KMS-11 (cell line): Measurements from ENCODE around the gene PRSS57.
"Not testable (repeated sequence)": the region's sequence is repeated elsewhere in the genome, so short reads cannot be mapped to it uniquely, and the experiment has no call there.

Experiments used
- H2AFZ ChIP-seq: fragments of 200-600 bp; sonication (generic); 2 replicates; pipeline ENCODE4 v1.6.1; 2016; ENCODE audit warnings: antibody characterized with exemption, mixed run types, low read depth
- H3K27ac ChIP-seq: fragments of 200-600 bp; sonication (generic); 2 replicates; pipeline ENCODE4 v1.6.1; 2016; ENCODE audit warnings: mild to moderate bottlenecking, mixed run types
- H3K27me3 ChIP-seq: fragments of 200-600 bp; sonication (generic); 2 replicates; pipeline ENCODE4 v1.6.1; 2017; ENCODE audit warnings: mild to moderate bottlenecking, low read depth, mixed run types, moderate library complexity; ENCODE audit not compliant: insufficient read depth
- H3K36me3 ChIP-seq: fragments of 200-600 bp; sonication (generic); 2 replicates; pipeline ENCODE4 v1.6.1; 2017; ENCODE audit warnings: mild to moderate bottlenecking, mixed run types; ENCODE audit not compliant: insufficient read depth
- H3K4me1 ChIP-seq: fragments of 200-600 bp; sonication (generic); 2 replicates; pipeline ENCODE4 v1.6.1; 2016; ENCODE audit warnings: mild to moderate bottlenecking, low read depth, mixed run types; ENCODE audit not compliant: poor library complexity, severe bottlenecking
- H3K4me2 ChIP-seq: fragments of 200-600 bp; sonication (generic); 2 replicates; pipeline ENCODE4 v1.7.0; 2016; ENCODE audit warnings: mild to moderate bottlenecking, mixed run types
- H3K4me3 ChIP-seq: fragments of 200-600 bp; sonication (generic); IDR thresholded peaks from 2 replicates; pipeline ENCODE4 v1.6.1; 2017; ENCODE audit warnings: low read depth, low read length, mixed read lengths; ENCODE audit not compliant: insufficient read depth
- H3K79me2 ChIP-seq: fragments of 200-600 bp; sonication (generic); 2 replicates; pipeline ENCODE4 v1.6.1; 2016; ENCODE audit warnings: low read depth, mixed run types; ENCODE audit not compliant: insufficient read depth
- H3K9ac ChIP-seq: fragments of 200-600 bp; sonication (generic); 2 replicates; pipeline ENCODE4 v1.6.1; 2016; ENCODE audit warnings: mild to moderate bottlenecking, mixed run types
- H4K20me1 ChIP-seq: fragments of 200-600 bp; sonication (generic); 2 replicates; pipeline ENCODE4 v1.6.1; 2016; ENCODE audit warnings: mild to moderate bottlenecking, mixed run types; ENCODE audit not compliant: insufficient read depth
- CTCF ChIP-seq: fragments of 200-600 bp; sonication (generic); conservative IDR thresholded peaks from 2 replicates; pipeline ENCODE4 v1.6.1; 2017; ENCODE audit warnings: low read depth, mild to moderate bottlenecking, antibody characterized with exemption, low read length, moderate library complexity, mixed read lengths

The PRSS57 gene

GRCh38 chr19:695352-695949 is at the start of gene PRSS57:
TSS of gene PRSS57 (minus strand) at chr19:695452. CDS start at chr19:695430, 22 bp downstream.
- Histone ChIP-seq H3K4me1 (no peaks in the 10 kb centered on the region), H3K27ac (no peak within 1 kb of the TSS), H3K4me3 (no peak within 1 kb of the TSS), H4K20me1 (no peaks in the 10 kb centered on the region), H3K79me2 (no peaks in the 10 kb centered on the region), H3K36me3 (no peaks in the 10 kb centered on the region), H3K9ac (no peak within 1 kb of the TSS), H2AFZ (no peak within 1 kb of the TSS), H3K4me2 (no peak within 1 kb of the TSS), H3K27me3 (peaks cover 80% of the 10 kb centered on the region)
- no peak for TF ChIP-seq CTCF

GRCh38 chr19:743168-743687 is 48.0 kb upstream of the PRSS57 start:
- no peak overlapping the region for H3K27ac ChIP-seq
- no peaks in the 10 kb centered on the region for H3K79me2 ChIP-seq
- peaks cover 78% of the 10 kb centered on the region for H3K27me3 ChIP-seq
- H3K4me2 ChIP-seq: no peak overlapping the region
- H2AFZ ChIP-seq: no peak overlapping the region
- H3K4me1 ChIP-seq: no peaks in the 10 kb centered on the region
- no peak for TF ChIP-seq CTCF
- no peak overlapping the region for H3K9ac ChIP-seq
- no peaks in the 10 kb centered on the region for H4K20me1 ChIP-seq
- H3K36me3 ChIP-seq: no peaks in the 10 kb centered on the region
- no peak overlapping the region for H3K4me3 ChIP-seq

- Histone ChIP-seq H3K27me3 (peaks cover 77% of the 10 kb centered on the region), H3K4me1 (no peaks in the 10 kb centered on the region), H2AFZ (no peak overlapping the region), H3K9ac (no peak overlapping the region), H3K79me2 (no peaks in the 10 kb centered on the region), H3K27ac (no peak overlapping the region), H3K36me3 (no peaks in the 10 kb centered on the region), H3K4me2 (no peak overlapping the region), H3K4me3 (no peak overlapping the region), H4K20me1 (no peaks in the 10 kb centered on the region)
- no peak for TF ChIP-seq CTCF
These were observed 47.4 kb upstream of the PRSS57 start for GRCh38 chr19:742540-743075.

- Histone ChIP-seq H4K20me1 (no peaks in the 10 kb centered on the region), H3K4me3 (no peak overlapping the region), H3K27ac (no peak overlapping the region), H3K79me2 (no peaks in the 10 kb centered on the region), H3K27me3 (peaks cover 81% of the 10 kb centered on the region), H3K4me2 (no peak overlapping the region), H3K36me3 (no peaks in the 10 kb centered on the region), H2AFZ (no peak overlapping the region), H3K9ac (no peak overlapping the region), H3K4me1 (no peaks in the 10 kb centered on the region)
- TF ChIP-seq CTCF: no peak
These were observed 46.4 kb upstream of the PRSS57 start for GRCh38 chr19:741506-742131.

- not testable (repeated sequence) for H3K9ac ChIP-seq, H3K4me3 ChIP-seq, H3K36me3 ChIP-seq, H3K4me2 ChIP-seq, H2AFZ ChIP-seq, H3K4me1 ChIP-seq, H3K79me2 ChIP-seq, H4K20me1 ChIP-seq, H3K27ac ChIP-seq
- peaks cover 79% of the 10 kb centered on the region for H3K27me3 ChIP-seq
These were observed 45.7 kb upstream of the PRSS57 start for GRCh38 chr19:740816-741505.
